ENCODE measurements around the gene CCDC81.

CCDC81 gene

DNA sequence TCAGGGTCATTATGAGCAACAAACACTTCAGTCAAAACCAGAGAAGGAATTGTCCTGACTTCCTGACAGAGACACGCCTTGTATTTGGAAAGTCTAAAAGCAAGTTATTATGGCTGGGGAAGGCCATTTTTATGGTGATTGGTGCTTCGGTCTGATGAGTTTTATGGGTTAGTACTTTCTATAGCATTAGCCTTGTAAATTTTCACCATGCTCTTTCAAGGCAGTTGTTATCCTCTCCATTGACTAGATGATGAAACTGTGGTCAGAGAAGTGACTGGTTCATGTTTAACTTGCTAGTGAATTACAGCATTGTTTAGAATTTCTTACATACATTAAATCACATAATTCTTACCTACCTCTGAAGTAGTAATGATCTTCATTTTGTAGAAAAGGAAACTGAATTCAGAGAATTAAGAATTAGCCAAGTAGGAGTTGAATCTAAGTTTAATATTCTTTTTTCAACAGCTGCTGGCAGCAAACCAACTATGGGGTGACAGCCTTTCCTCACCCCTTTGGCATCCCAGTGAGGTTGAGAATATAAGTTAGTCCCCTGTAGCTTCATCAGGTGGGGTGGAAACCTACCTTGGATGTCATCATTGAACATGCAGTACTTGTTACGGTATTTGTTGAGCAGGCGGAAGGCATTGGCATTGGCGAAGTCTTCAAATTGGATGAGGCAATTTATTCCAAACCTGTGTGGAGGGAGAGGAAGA is 90.0 kb downstream of the CCDC81 start:
- no peak for DNase-seq (ENCODE audit: low read depth in 2 of 2)

DNA sequence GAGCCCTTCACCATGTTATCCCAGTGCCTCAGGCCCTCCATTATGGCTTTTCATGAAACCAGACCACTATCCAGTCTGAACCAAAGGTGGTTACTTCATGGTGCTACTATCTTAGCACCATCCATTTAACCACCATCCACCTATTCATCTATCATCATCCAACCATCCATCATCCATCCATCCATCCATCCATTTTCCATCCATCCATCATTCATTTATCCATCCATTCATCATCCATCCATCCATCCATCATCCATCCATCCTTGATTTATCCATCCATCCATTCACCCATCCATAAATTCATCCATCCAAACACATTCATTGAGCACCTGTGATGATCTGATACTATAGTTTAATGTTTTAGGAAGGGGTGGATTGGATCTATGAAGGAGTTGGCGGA is 93.5 kb downstream of the CCDC81 start:
- DNase-seq (ENCODE audit: low read depth in 2 of 2) = no peak

GRCh38 chr11:86469491-86470388 is 95.1 kb downstream of the CCDC81 start:
- DNase-seq (ENCODE audit: low read depth in 2 of 2) = no peak
